Measurements from ENCODE around the gene FAM107B. TPM values are rescaled to one million over a fixed set of nuclear protein-coding genes. Genes with fewer than 3 reads are reported as not detected.

FAM107B gene
- total and polyA plus RNA-seq, 2 of the 4 experiments (the other 2 are of a cell fraction): 26.4 to 27.1 TPM

DNA sequence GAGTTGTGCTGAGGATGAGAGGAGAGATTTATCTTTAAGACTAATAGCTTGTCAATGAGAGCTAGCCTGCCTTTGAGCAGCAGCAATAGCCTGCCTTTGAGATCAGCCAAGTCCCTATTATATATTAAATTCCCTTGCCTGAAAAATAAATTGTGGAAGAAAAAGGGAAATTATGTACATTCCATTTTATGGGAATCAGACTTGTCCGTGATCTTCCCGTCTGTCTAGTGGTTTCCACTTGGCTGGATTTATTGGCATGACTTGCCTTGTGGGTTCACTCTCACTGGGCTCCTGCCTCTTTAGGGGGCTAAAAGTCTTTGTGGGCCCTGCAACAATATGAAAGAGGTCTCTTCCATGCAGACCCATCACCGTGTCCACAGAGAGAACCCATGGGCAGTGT lies 272.3 kb downstream of the FAM107B start:
- Histone ChIP-seq H3K56ac (ENCODE audit: extremely low read depth, insufficient read depth, low read length) (no peak overlapping the region), H3K18ac (ENCODE audit: low read depth, low read length) (no peak overlapping the region), H3K9me3 (ENCODE audit: control insufficient read depth, insufficient read depth, low read length) (no peaks in the 10 kb centered on the region), H4K91ac (ENCODE audit: insufficient read depth, low read depth, low read length) (no peak overlapping the region), H3K79me1 (ENCODE audit: low read depth in 1 of 2, low read length in 2 of 2) (peaks cover 5% of the 10 kb centered on the region in 2 experiments; a peak in 1 of 4 replicates), H4K5ac (ENCODE audit: low read depth, low read length) (no peak overlapping the region), H2BK120ac (ENCODE audit: low read depth, low read length) (no peak overlapping the region), H3K23ac (ENCODE audit: low read depth, low read length) (no peak overlapping the region), H2BK20ac (ENCODE audit: low read depth, low read length) (no peak overlapping the region), H3K9me1 (ENCODE audit: insufficient read depth, low read length) (no peaks in the 10 kb centered on the region), H2AFZ (replicated peaks; ENCODE audit: low read length, poor library complexity) (no peak overlapping the region), H3K4me3 (ENCODE audit: insufficient read depth, low read depth, low read length) (no peak overlapping the region), H3K4me1 (ENCODE audit: control insufficient read depth, insufficient read depth, low read length) (peaks cover 4% of the 10 kb centered on the region; the same call in 1 of the 2 replicates), H4K8ac (ENCODE audit: low read depth in 2 of 2, low read length in 2 of 2) (no peak overlapping the region), H3K27me3 (ENCODE audit: control insufficient read depth, insufficient read depth, low read length) (no peaks in the 10 kb centered on the region), H3K27ac (ENCODE audit: insufficient read depth, low read length) (no peak overlapping the region), H3K9ac (ENCODE audit: low read depth, low read length) (no peak overlapping the region), H4K20me1 (ENCODE audit: insufficient read depth, low read length) (no peaks in the 10 kb centered on the region), H2BK5ac (ENCODE audit: low read depth, low read length, poor library complexity, severe bottlenecking) (no peak overlapping the region), H3K36me3 (ENCODE audit: control insufficient read depth, insufficient read depth, low read length) (peaks cover 2% of the 10 kb centered on the region; the same call in 1 of the 2 replicates), H3K4ac (ENCODE audit: low read depth, low read length) (no peak overlapping the region), H2BK15ac (ENCODE audit: low read depth, low read length) (no peak overlapping the region), H3K4me2 (ENCODE audit: low read depth, low read length) (no peak overlapping the region), H3K14ac (replicated peaks; ENCODE audit: low read depth, low read length) (no peak overlapping the region), H2AK5ac (ENCODE audit: low read depth, low read length) (no peak overlapping the region), H2AK9ac (replicated peaks; ENCODE audit: low read depth, low read length, poor library complexity) (no peak overlapping the region)
- no peak for TF ChIP-seq CHD1 (IDR thresholded peaks at IDR 0.05; ENCODE audit: low read depth, low read length)
- TF ChIP-seq POLR2A (IDR thresholded peaks at IDR 0.05; ENCODE audit: low read depth, low read length): no peak
- no peak for TF ChIP-seq MAFK (IDR thresholded peaks at IDR 0.05; ENCODE audit: low read depth, low read length)
- TF ChIP-seq MXI1 (IDR thresholded peaks at IDR 0.05; ENCODE audit: borderline replicate concordance, low read depth, low read length): no peak
- no peak for TF ChIP-seq RCOR1 (IDR thresholded peaks at IDR 0.05; ENCODE audit: insufficient replicate concordance, low read length)
- TF ChIP-seq NFE2L2 (IDR thresholded peaks at IDR 0.05; ENCODE audit: low read depth, low read length): no peak
- no peak for TF ChIP-seq MAZ (IDR thresholded peaks at IDR 0.05; ENCODE audit: borderline replicate concordance, low read depth, low read length)
- TF ChIP-seq CEBPB (IDR thresholded peaks at IDR 0.05; ENCODE audit: low read depth, low read length): no peak
- TF ChIP-seq, protein P1, sequence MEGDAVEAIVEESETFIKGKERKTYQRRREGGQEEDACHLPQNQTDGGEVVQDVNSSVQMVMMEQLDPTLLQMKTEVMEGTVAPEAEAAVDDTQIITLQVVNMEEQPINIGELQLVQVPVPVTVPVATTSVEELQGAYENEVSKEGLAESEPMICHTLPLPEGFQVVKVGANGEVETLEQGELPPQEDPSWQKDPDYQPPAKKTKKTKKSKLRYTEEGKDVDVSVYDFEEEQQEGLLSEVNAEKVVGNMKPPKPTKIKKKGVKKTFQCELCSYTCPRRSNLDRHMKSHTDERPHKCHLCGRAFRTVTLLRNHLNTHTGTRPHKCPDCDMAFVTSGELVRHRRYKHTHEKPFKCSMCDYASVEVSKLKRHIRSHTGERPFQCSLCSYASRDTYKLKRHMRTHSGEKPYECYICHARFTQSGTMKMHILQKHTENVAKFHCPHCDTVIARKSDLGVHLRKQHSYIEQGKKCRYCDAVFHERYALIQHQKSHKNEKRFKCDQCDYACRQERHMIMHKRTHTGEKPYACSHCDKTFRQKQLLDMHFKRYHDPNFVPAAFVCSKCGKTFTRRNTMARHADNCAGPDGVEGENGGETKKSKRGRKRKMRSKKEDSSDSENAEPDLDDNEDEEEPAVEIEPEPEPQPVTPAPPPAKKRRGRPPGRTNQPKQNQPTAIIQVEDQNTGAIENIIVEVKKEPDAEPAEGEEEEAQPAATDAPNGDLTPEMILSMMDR (conservative IDR thresholded peaks at IDR 0.05; ENCODE audit: low read depth, low read length): no peak
- no peak for TF ChIP-seq SMC3 (IDR thresholded peaks at IDR 0.05; ENCODE audit: low read depth, low read length)
- TF ChIP-seq BHLHE40 (IDR thresholded peaks at IDR 0.05; ENCODE audit: low read depth, low read length): no peak
- TF ChIP-seq, protein P2, sequence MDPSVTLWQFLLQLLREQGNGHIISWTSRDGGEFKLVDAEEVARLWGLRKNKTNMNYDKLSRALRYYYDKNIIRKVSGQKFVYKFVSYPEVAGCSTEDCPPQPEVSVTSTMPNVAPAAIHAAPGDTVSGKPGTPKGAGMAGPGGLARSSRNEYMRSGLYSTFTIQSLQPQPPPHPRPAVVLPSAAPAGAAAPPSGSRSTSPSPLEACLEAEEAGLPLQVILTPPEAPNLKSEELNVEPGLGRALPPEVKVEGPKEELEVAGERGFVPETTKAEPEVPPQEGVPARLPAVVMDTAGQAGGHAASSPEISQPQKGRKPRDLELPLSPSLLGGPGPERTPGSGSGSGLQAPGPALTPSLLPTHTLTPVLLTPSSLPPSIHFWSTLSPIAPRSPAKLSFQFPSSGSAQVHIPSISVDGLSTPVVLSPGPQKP (IDR thresholded peaks at IDR 0.05; ENCODE audit: borderline replicate concordance, low read depth, low read length): no peak
- in situ Hi-C loops (cut with MboI; ENCODE audit: low sequenced_read_pairs): loop anchor here (5.0 to 25.0 kb wide), 2 partner anchors 320 to 585 kb away; partner anchors contain the start of genes ACBD7 and RPP38
- dilution Hi-C loops (cut with HindIII; ENCODE audit: low sequenced_read_pairs, unreplicated experiment): no loop called here
- ATAC-seq (ENCODE audit: low read depth) (no peak), DNase-seq (peak; percentile 44)
- CTCF ChIA-PET: no interaction called here
- 25% methylated on average over 2 of the region's 3 CpGs; no CpG with 5 or more reads in 1 of the 2 experiments for WGBS, 2 experiments (ENCODE audit: extremely low coverage in 2 of 2, insufficient read length in 1 of 2)
- no TSS peak for BruUV-seq (replicated peaks)
- intact Hi-C loops (cut with micrococcal nuclease): no loop called here
- POLR2A ChIA-PET (ENCODE audit: unreplicated experiment): no interaction called here

All from IMR-90 (cell line).